EH (cell line): ENCODE data around the gene MLN.

Source experiments
- DNase-seq: peaks from one replicate; pipeline ENCODE4 v3.0.0-alpha.2; 2015; ENCODE audit warnings: low read depth

The MLN gene

DNA sequence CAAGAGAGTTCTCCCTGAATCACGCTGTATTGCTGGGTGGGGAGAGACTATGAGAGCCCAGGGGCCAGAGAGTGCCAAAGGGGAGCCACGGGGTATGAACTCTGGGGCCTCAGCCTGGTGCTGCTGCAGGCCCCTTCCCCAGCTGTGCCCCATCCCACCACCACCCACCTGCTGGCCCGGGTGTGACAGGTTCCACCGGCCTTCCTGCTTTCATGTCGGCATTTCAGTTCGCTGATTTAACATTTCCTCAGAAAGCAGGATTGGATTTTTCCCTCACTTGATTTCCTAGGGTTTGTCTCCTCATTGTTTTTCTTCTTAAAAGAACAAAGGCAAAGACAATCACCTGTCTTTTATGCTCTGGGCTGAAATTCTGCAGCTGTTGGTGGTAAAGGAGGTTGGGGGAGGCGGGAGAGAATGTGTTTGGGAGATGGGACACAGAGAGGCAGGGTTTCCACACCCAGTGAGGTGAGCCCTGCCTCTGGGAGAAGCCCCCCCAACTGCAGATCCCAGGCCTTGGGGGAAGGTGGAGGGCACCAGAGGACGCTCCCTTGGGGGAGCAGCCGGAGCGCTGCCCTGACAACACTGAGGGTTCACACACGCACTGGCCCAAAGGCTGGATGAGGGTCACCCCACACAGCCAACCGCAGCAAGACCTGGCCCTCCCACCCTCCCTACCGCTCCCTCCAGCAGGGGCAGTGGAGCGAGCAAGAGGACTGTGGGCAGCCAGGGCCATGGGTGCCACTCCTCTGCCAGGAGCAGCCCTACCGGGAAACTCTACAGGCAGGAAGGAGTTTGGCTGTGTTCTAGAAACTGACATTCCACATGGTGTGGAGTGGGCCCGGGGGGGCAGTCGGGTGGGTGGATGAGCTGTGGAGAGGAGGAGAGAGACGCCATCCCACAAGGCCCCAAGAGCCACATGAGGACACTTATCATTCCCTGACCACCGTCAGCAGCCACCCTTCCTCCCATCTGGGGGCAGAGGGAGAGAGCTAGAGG, 10.5 kb upstream of the MLN start:
- DNase-seq: no peak

DNA sequence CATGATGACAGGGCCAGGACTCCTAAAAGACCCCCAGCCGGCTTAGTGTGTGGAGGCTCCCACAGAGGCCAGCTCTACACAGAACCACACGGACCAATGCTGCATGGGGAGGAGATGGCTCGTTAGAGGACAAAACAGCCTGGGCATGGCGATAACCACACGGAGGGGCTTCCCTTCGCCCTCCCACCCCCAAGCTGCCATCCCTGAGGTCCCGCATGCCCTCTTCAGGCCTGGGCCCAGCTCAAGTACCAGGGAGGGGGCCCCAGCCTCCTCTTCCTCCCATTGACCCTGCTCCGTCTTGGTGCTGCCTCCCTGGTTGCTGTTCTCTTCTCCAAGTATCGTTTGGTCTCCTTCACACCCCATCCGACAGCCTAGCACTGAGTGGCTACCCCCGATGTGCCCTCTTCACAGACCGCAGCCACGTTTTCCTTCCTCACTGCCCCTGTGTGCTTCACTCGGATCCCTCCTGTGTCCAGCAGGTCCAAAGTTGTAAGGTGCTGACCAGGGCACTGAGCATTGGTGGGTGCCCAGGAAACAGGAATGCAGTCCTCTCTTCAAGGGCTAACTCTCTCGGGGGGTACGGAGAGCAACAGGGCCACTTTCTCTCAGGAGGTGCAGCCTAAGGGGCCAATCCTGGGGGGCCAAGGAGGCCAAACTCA, 9.6 kb upstream of the MLN start:
- no peak for DNase-seq

DNA sequence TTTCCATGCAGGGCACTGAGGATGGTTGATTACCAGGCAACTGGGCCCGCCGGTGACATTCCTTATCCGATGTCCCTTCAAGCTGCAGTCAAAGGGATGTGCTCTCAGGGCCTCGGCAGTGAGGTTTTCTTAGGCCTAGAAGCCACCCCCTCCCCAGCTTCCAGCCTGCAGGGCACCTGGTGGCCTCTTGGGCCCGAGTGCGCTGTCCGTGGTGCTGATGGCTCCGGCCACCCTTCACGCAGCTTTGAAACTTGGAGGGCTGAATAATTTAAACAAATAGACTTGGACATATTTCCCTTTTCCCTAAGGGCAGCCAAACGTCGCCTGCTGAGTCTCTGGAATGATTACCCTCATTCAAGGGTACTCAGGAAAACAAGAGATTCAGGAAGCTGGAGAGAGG, 8.9 kb upstream of the MLN start:
- DNase-seq: peak; percentile 68

DNA sequence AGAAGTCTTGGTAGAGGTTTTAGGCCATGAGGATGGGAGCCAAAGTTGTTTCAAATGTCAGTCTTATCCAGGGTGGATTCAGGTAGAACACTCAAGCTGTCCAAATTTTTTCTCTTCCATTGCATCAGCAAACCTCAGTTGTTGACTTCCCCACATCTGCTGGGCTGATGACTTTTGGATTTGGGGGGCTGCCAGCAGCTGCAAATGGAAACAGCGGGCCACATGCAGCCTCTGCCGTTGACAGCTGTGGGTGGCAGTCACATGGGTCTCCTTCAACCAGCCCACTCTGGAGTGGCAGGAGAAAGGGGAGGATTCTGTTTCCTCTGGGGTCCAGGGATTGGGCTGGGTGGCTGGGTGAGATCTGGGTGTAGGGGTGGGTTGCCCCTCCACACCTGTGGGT, 5.8 kb upstream of the MLN start:
- no peak for DNase-seq

DNA sequence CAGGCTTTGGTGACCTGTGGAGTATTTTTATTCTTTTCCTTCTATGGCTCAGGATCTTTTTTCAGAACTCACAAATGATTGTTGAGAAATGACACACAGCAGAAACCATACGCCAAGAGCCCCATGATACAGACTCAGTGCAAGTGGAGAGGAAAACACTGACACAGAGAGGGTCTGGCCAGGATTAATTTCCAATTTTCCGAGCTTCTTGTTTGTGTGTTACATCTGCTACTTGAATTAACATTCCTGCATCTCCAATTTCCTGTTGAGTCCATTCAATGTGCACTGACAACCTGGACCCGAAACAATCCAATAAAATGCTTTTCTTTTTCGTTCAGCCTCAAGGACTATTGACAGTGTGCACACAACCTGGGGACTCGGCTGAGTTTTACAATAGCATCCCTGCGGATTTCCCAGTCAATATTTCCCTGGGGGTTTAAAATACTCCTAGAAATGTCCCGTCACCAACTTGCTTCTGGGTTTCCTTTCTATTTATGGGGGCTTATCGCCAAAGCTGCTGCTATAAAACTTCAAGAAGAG, 4.9 kb upstream of the MLN start:
- no peak for DNase-seq

DNA sequence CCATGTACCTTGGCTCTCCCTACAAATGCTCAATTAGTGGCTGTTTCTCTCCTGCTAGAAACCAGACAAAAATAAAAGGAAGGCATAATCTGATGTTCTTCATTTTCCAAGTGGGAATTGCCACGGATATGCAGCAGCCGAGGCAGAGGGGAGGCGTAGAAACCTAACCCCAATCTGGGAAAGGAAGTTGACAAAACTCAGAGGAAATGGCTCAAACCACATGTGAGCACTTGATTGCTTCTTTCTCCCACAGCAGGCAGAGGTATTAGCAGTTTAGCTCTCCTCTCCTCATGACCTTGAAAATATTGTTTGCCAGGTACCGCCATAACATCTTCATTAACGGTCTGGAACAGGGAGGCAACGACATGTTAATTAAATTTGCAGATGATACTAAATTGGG, 3.8 kb upstream of the MLN start:
- DNase-seq: no peak

DNA sequence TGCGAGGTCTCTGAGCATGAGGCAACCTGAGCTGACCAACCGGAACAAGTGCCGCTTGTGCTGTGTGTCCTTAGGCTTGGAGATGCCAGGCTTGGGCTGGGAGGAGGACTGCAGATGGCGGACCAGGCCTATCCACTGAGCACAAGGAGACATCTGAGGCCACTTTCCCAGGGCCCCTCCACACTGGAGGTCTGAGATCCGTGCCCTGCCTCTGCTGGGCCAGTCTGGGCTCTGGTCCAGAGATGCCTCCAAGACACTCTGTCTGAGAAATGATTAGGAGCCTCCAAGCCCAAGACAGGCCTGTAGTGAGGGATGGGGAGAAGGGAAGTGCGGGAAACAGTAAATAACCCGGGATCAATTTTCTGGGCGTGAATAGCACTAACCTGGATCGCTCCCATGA, 3.0 kb upstream of the MLN start:
- DNase-seq: no peak

DNA sequence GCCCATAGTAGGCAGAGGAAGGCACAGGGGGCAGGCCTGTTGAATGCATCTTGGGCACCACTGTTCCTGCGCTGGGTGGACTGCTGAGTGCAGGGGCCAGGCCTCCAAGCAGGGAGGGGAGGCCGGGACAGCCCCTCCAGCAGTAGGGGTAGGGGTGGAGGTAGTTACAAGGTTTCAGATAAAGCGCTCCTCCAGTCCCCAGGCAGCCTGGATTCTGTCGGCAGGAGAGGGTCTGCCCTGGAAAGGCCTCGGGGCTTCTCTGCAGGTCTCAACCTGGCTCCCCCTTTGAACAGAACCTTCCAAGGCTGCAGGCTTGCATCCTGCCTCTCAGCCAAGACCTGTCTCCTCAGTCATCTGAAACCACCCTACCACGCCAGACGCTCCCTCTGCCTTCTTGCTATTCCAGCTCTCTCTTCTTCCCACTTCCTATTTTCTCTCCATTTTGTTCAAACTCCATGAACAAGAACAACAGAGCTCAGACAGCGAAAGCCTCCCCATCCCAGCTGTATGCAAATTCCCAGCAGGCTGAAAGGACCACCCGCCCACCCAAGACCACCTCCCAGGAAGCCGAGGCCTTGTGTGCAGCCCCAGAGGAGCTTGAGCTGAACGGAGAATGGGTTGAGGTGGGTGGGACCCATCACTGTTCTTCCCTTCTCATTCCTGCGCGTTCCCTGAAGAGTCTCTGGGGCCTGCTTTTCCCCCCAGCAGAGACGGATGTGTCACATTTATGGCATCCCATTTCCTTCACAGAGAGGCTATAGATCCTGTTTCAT, 1.4 kb downstream of the MLN start:
- peak; percentile 48 for DNase-seq

DNA sequence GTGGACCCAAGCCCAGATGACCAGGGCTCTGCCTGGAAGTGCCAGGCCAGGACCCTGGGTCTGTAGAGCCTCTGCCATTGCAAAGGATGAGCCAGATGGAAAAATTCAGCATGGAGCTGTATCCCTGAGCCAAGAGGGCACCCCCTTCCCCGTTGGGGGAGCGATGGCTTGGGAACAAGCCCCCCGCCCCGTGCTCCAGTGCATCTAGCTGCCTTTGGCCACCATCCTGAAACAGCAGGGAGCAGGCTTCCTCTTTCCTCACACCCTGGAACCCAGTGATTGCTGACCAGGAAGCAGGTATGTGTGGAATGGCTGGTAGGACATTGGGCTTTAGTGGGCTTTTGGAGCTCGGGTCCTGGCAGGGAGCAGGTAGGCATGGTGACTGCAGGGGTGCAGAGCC, 2.2 kb downstream of the MLN start:
- DNase-seq: no peak

DNA sequence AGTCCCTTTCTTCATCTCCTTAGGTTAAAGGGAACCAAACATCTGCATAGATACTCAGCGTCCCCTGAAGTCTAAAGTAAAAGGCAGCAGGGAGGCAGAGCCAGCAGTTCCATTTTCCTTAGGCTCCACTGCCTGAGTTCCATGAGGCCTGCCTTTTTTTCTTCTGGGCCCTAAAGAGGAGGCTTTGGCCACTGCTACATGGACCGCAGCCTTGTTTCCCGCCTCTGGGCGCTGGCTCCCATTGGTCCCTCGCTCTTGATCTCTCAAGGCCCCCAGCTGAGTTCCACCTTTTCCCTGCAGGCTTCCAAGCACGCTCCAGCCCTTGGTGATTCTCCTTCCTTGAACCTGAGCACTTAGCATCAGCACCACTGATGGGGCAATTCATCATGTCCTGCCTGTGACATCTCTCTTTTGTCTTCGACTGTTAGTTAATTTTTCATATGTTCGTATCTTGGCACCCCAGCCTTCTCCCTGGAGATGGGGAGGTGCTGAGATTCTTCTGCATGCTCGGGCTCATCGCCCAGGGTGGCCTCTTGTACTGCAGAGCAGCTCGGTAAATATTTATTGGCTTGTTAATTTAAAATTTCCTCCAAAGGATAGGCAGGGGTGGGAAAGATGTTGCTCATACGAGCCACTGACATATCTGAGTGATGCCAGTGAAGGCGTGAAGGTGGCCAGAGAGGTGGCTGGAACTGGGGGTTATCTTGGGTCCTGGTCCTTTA, 3.4 kb downstream of the MLN start:
- DNase-seq: no peak

DNA sequence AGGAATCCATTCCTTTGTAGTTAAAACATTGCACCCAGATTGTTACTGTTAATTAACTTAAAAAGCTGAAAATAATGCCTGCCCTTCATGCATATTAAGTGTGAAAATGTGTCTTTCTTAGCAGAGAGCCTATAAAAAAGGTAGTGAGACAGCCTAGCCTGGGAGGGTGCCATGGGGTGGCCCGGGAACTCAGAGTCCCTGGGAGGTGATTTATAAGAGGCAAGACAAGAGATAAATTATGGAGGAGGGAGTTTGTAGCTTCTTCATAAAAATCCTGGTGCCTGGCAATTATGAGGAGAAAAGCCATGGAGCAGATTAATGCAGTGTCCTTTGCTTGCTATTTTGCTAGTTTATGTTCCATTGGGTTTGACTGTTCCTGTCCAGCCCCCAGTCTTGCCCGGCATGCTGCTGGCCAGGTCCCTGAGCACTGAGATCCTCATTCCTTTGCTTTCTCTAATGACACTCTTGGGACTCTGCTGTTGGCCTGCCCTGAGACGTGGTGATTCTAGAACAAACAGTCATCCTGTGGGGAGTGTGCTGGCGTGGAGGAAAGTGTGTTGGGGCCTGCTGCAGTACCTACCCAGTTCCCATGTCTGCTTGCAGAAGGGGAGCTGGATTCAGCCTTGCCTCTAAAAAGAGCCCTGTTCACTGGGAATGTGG, 4.2 kb downstream of the MLN start:
- peak; percentile 26 for DNase-seq

DNA sequence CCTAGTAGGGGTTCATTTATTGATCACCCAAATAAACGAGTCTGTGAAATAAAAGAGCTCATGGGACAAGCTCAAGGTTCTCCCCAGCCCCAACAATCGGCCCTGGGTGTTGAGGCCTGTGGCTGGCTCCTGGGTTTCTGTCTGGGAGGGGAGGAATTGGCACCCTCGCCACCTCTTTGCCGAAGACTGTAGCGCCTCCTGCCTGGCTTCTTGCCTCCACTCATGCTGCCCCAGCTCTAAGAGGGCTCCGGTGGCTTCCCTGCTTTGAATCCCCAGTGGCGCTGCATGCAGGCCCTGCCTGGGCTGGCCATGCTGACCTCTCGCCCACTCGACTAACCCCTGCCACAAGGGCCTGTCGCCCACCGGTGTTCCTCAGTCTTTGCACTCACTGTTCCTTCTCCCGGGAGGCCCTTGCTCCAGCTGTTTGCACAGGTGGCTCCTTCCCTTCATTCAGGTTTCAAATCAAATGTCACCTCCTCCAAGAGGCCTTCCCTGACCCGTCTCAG, 5.4 kb downstream of the MLN start:
- DNase-seq: no peak

DNA sequence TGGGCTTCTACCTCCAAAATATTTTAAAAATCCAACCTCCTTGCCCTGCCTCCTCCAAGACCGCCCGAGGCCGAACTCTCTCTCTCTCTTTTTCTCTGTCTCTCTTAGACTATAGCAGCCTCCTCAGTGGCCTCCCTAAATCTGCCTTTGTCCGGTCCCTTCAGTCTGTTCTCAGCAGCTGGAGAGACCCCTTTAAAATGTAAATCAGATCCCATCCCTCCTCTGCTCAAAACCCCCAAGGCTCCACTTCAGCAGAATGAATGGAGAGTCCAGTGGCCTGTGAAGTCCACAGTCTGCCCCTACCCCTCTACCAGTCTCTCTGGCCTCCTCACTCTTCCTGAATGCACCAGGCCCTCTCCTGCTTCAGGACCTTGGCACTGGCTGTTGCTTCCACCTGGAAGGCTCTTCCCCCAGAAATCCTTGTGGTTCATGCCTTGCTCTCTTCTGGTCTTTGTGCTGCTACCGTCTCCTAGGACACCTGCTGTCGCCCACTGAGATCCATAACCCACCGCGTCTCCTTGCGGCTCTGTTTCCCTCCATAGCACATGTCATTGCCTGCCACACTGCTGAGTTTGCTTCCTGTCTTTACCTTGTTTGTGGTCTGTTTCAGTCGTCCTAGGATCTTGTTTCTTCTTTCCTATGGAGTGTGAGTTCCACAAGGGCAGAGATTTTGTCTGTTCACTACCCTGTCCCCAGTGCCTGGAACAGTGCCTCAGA, 6.0 kb downstream of the MLN start:
- no peak for DNase-seq

DNA sequence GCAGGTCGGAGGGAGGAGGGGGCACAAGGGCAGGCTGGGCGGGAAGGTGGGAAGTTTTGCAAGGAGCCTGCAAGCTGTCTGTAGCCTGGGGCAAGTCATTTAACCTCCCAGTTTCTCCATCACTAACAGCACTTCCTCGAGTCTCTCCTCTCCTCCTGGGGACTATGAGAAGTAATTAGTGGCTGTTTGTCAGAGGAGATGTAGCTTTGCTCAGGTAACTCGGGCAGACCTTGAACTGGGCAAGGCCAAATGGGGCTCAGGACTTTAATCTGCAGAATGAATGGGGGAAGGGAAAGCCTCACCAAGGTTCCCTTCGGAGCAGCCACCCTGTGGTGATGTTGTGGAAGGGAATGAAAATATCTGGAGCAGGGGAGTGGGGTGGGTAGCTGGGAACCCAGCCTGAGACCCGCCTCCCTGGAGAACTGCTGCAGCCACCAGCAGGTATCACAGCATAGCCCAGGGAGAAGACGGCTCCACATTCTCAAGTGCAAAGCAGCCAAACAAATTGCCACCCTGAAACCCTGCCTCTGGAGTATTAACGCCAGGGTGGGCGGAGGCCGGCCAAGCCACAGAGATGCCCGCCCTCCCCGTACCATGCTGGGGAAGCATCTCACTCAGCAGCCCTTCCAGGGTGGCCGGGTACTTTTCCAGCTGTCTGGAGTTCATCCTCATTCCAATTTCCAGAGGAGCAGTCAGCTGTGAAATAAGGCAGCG, 8.7 kb downstream of the MLN start:
- no peak for DNase-seq

DNA sequence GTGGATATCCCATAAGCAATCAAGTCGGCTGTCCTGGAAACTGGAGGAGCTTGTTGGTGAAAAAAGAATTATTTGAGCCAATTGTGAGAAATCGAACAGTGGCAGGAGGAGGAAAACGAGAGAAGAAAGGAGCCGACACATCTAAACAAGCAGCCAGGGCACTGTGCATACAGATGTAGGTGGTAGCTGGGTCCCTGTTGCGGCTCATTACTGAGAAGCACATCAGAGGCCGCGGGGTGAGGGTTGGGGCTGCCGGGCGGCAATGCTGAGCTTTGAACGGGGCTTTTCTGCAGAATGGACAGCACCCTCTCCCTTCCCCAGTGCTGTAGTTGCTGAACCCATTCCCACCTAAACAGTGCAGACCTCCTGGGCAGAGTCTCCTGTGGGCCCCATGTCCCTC, 10.8 kb downstream of the MLN start:
- DNase-seq: no peak

DNA sequence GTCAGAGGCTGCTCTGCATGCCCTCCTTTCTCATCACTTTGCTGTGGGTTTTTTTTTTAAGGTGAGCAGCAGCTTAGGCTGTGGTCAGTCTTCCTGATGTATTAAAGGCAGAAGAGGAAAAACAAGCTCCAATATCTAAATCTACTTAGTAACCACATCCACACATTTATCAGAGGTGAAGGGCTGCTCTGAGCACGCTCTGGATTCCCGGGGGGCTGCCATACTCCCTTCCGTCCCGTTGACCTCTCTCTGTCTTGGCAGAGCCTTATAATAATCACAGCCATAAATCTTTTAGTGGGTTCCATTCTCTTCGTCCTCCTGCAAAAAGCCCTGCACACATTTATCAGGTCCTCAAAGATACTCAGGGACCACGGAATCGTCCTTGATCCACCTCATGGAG, 12.2 kb downstream of the MLN start:
- no peak for DNase-seq

DNA sequence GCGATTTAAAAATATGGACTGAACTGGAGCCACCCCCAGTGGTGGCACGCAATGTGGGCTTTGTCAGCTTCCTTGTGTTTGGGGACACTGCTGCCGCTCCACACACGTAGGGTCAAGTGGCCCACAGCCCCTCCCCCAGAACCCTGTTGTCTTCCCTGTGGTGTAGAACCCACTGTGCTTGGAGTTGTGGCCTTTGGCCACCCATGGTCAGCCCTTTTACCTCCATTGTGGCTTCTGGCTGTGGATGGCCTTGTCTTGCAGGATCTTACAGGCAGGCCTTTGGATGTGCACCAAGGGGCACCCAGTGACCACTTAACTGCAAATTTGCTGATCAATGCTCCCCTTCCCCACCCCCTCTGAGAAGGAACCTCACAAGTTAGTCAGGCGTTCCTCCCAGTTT, 12.9 kb downstream of the MLN start:
- DNase-seq: no peak

DNA sequence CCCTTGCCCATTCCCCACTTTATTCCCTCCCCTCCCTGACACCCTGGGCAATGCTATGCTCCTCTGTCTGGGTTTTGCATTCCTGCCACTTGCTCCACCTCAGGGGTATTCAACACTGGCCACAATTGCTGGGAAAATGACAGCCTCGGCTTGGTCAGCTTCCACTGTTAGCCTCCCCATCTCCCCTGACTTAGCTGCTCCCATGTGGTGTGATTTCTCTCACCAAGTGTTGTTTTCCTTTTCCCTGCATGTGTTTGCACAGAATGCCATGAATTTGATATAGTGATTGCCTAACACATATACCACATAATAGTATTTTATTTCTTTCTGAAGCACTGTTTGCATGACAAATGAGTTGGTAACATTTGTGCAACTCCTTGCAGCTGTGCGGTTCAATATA, 13.4 kb downstream of the MLN start:
- no peak for DNase-seq

DNA sequence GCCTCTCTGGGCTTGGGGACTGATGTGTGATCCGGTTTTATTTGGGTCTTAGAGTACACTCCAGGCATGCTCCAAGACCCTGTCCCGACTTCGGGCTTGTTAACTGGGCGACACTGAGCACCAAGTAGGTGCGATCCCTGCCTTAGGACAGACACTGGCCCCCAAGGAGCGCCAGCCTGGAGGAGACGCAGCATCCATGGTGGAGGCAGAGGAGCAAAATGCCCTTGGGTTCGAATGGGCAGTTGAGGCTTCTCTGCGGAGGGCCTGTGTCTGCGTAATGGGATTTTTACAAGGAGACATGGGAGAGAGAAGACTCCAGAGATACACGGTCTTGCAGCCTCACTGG, 14.3 kb downstream of the MLN start:
- no peak for DNase-seq
